GM12878 (cell line): ENCODE data around the gene TXNDC8. TPM values are rescaled to one million over a fixed set of nuclear protein-coding genes. Genes with fewer than 3 reads are reported as not detected.

Experiments used
- CBX3 ChIP-seq: fragments of 200-600 bp; sonication (generic); IDR thresholded peaks from 2 replicates; pipeline ENCODE4 v1.6.1; 2016; ENCODE audit warnings: low read depth, borderline replicate concordance
- HDAC2 ChIP-seq: fragments of 200-600 bp; sonication (generic); IDR thresholded peaks from 2 replicates; pipeline ENCODE4 v1.6.1; 2017
- MXI1 ChIP-seq: fragments of 150-350 bp; IDR thresholded peaks from 2 replicates; pipeline ENCODE4 v1.6.1; 2011; ENCODE audit warnings: low read depth, mild to moderate bottlenecking, inconsistent platforms, low read length, improper control_type of control experiment
- NFXL1 ChIP-seq: fragments of 450-650 bp; IDR thresholded peaks from 2 replicates; pipeline ENCODE4 v1.6.1; 2017; ENCODE audit warnings: antibody characterized with exemption, mild to moderate bottlenecking, borderline replicate concordance
- SRF ChIP-seq, 2 experiments: IDR thresholded peaks; 2 replicates each; pipeline ENCODE4 v1.6.1; 2011; ENCODE audit warnings: low read depth in 2 of 2, low read length in 2 of 2, mild to moderate bottlenecking in 1 of 2, moderate library complexity in 1 of 2
- SUZ12 ChIP-seq: fragments of 200-600 bp; sonication (generic); IDR thresholded peaks from one replicate; pipeline ENCODE4 v1.6.1; 2018; ENCODE audit warnings: antibody characterized with exemption, mild to moderate bottlenecking; ENCODE audit not compliant: unreplicated experiment
- ZNF384 ChIP-seq: IDR thresholded peaks from 2 replicates; pipeline ENCODE4 v1.6.1; 2012; ENCODE audit warnings: low read depth, mild to moderate bottlenecking, low read length, improper control_type of control experiment, borderline replicate concordance
- polyA plus RNA-seq, 11 experiments: library from polyadenylated mRNA; depleted of rRNA in 4 of 11; unstranded in 6 of 11; stranded (reverse) in 5 of 11; fragments of >200 nt; fragmentation: Nextera tagmentation in 4 of 11; fragmentation: Illumina TruSeq in 1 of 11; extraction: Ambion mirVana in 4 of 11; extraction: Trizol in 1 of 11; gene quantifications; 1 replicate in 1 of 11; 2 replicates in 10 of 11; pipeline versions ENCODE4 v1.2.1 to v1.2.3, GENCODE V29; 2011 to 2016; ENCODE audit warnings: inconsistent platforms in 2 of 11, missing spikeins in 2 of 11, low read depth in 1 of 11
- total RNA-seq, 4 experiments: library from RNA; depleted of rRNA in 3 of 4; stranded (reverse); fragments of >200 nt in 3 of 4; fragmentation: Illumina TruSeq in 1 of 4; extraction: Trizol in 1 of 4; gene quantifications; 2 replicates each; pipeline versions ENCODE4 v1.2.1 to v1.2.3, GENCODE V29; 2013 to 2021
- TF ChIP-seq, protein P1 (sequence below): fragments of 450-650 bp; IDR thresholded peaks from 2 replicates; pipeline ENCODE4 v1.6.1; 2016; ENCODE audit warnings: mild to moderate bottlenecking, moderate library complexity, borderline replicate concordance
- TF ChIP-seq, protein P2 (sequence below): fragments of 450-650 bp; IDR thresholded peaks from 2 replicates; pipeline ENCODE4 v1.6.1; 2017; ENCODE audit warnings: antibody characterized with exemption, mild to moderate bottlenecking, moderate library complexity
- TF ChIP-seq, protein P3 (sequence below): fragments of 450-650 bp; IDR thresholded peaks from 2 replicates; pipeline ENCODE4 v1.6.1; 2017; ENCODE audit warnings: mild to moderate bottlenecking, moderate library complexity
- TF ChIP-seq, protein P4 (sequence below): fragments of 450-650 bp; IDR thresholded peaks from 2 replicates; pipeline ENCODE4 v1.6.1; 2016; ENCODE audit warnings: mild to moderate bottlenecking

Gene TXNDC8
- total and polyA plus RNA-seq, 10 of the 15 experiments (the other 5 are each of a cell fraction or from before 2014, with no cell fraction given): not detected

DNA sequence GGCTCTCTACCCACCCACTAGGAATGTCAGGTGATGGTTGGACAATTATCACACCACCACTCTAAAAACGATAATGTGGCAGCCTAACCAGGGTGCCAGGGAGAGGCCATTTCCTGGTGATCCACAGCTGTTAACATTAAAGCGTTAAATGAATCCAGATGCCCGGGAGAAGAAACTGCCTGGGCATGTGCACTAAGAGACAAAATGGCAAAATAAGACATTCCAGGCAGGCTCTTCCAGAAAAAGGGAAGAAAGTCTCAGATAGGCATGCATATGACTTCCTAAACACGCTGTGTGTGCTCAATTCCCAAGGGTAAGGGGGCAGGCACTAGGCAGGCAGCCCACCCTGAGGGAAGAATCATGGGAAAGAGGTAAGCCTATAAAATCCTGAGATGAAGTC lies 76.8 kb downstream of the TXNDC8 start (continued):
- TF ChIP-seq, protein P1, sequence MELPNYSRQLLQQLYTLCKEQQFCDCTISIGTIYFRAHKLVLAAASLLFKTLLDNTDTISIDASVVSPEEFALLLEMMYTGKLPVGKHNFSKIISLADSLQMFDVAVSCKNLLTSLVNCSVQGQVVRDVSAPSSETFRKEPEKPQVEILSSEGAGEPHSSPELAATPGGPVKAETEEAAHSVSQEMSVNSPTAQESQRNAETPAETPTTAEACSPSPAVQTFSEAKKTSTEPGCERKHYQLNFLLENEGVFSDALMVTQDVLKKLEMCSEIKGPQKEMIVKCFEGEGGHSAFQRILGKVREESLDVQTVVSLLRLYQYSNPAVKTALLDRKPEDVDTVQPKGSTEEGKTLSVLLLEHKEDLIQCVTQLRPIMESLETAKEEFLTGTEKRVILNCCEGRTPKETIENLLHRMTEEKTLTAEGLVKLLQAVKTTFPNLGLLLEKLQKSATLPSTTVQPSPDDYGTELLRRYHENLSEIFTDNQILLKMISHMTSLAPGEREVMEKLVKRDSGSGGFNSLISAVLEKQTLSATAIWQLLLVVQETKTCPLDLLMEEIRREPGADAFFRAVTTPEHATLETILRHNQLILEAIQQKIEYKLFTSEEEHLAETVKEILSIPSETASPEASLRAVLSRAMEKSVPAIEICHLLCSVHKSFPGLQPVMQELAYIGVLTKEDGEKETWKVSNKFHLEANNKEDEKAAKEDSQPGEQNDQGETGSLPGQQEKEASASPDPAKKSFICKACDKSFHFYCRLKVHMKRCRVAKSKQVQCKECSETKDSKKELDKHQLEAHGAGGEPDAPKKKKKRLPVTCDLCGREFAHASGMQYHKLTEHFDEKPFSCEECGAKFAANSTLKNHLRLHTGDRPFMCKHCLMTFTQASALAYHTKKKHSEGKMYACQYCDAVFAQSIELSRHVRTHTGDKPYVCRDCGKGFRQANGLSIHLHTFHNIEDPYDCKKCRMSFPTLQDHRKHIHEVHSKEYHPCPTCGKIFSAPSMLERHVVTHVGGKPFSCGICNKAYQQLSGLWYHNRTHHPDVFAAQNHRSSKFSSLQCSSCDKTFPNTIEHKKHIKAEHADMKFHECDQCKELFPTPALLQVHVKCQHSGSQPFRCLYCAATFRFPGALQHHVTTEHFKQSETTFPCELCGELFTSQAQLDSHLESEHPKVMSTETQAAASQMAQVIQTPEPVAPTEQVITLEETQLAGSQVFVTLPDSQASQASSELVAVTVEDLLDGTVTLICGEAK: no peak
- TF ChIP-seq, protein P2, sequence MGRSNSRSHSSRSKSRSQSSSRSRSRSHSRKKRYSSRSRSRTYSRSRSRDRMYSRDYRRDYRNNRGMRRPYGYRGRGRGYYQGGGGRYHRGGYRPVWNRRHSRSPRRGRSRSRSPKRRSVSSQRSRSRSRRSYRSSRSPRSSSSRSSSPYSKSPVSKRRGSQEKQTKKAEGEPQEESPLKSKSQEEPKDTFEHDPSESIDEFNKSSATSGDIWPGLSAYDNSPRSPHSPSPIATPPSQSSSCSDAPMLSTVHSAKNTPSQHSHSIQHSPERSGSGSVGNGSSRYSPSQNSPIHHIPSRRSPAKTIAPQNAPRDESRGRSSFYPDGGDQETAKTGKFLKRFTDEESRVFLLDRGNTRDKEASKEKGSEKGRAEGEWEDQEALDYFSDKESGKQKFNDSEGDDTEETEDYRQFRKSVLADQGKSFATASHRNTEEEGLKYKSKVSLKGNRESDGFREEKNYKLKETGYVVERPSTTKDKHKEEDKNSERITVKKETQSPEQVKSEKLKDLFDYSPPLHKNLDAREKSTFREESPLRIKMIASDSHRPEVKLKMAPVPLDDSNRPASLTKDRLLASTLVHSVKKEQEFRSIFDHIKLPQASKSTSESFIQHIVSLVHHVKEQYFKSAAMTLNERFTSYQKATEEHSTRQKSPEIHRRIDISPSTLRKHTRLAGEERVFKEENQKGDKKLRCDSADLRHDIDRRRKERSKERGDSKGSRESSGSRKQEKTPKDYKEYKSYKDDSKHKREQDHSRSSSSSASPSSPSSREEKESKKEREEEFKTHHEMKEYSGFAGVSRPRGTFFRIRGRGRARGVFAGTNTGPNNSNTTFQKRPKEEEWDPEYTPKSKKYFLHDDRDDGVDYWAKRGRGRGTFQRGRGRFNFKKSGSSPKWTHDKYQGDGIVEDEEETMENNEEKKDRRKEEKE: no peak
- TF ChIP-seq HDAC2 (no peak), CBX3 (no peak), SRF (IDR thresholded peaks at IDR 0.05; ENCODE audit: low read depth in 2 of 2, low read length in 2 of 2) (no peak), ZNF384 (no peak), NFXL1 (no peak), SUZ12 (no peak), MXI1 (no peak)
- TF ChIP-seq, protein P3, sequence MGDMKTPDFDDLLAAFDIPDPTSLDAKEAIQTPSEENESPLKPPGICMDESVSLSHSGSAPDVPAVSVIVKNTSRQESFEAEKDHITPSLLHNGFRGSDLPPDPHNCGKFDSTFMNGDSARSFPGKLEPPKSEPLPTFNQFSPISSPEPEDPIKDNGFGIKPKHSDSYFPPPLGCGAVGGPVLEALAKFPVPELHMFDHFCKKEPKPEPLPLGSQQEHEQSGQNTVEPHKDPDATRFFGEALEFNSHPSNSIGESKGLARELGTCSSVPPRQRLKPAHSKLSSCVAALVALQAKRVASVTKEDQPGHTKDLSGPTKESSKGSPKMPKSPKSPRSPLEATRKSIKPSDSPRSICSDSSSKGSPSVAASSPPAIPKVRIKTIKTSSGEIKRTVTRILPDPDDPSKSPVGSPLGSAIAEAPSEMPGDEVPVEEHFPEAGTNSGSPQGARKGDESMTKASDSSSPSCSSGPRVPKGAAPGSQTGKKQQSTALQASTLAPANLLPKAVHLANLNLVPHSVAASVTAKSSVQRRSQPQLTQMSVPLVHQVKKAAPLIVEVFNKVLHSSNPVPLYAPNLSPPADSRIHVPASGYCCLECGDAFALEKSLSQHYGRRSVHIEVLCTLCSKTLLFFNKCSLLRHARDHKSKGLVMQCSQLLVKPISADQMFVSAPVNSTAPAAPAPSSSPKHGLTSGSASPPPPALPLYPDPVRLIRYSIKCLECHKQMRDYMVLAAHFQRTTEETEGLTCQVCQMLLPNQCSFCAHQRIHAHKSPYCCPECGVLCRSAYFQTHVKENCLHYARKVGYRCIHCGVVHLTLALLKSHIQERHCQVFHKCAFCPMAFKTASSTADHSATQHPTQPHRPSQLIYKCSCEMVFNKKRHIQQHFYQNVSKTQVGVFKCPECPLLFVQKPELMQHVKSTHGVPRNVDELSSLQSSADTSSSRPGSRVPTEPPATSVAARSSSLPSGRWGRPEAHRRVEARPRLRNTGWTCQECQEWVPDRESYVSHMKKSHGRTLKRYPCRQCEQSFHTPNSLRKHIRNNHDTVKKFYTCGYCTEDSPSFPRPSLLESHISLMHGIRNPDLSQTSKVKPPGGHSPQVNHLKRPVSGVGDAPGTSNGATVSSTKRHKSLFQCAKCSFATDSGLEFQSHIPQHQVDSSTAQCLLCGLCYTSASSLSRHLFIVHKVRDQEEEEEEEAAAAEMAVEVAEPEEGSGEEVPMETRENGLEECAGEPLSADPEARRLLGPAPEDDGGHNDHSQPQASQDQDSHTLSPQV: no peak
- TF ChIP-seq, protein P4, sequence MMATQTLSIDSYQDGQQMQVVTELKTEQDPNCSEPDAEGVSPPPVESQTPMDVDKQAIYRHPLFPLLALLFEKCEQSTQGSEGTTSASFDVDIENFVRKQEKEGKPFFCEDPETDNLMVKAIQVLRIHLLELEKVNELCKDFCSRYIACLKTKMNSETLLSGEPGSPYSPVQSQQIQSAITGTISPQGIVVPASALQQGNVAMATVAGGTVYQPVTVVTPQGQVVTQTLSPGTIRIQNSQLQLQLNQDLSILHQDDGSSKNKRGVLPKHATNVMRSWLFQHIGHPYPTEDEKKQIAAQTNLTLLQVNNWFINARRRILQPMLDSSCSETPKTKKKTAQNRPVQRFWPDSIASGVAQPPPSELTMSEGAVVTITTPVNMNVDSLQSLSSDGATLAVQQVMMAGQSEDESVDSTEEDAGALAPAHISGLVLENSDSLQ: no peak
- TF ChIP-seq, all 136 proteins: peak for 0
